GM21717 (cell line): ENCODE results near the gene DGCR8.
"Not testable (repeated sequence)": the region's sequence is repeated elsewhere in the genome, so short reads cannot be mapped to it uniquely, and the experiment has no call there.

Source experiments
- ATAC-seq: cut with Tn5 transposase; IDR thresholded peaks from one replicate; pipeline ENCODE4 v1.9.1; 2021; ENCODE audit warnings: mild to moderate bottlenecking, moderate library complexity; ENCODE audit not compliant: unreplicated experiment

The DGCR8 gene

DNA sequence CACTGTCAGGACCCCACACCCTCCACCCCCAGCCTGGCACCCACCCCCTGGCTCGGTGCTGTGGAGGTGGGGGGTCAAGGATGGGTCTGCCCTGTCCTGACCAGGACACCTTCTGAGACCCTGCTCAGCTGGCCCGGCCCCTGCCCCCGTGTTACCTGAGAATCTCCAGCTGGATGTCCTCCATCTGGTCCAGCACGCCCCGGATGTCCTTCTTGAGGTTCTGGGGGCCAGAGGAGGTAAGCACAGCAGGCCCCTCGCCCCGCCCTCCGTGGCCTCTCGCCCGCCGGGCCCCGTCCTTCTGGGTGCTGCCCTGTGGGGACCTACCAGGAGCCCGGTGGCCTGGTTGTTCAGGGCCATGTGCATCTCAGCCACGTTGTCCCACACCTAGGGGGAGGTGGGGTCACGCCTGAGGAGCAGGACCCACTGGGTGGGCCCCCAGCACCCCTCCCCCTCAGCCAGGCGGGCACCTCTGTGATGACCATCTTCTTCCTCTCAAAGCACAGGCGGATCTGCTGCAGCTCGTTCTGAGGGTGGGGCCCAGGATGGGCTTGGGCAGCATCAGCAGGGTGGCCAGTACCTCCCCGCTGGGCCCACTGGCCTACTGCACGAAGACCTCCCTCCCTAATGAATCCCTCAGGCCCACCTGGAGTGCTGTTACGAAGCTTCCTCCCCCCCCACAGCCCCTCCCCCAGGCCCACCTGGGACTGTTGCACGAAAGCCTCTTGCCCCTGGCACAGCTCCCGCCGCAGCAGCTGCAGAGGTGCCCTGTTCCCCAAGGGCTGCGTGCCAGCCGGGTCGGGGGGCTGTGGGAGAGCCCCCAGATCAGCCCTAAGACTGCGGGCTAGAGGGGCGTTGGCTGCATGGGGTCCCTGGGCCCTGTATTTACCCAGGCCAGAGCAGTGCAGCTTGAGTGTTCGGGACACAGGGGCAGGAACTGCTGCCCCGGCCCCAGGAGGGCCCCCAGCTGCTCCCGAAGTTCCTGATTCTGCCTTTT, 69.5 kb downstream of the DGCR8 start:
- no peak for ATAC-seq

DNA sequence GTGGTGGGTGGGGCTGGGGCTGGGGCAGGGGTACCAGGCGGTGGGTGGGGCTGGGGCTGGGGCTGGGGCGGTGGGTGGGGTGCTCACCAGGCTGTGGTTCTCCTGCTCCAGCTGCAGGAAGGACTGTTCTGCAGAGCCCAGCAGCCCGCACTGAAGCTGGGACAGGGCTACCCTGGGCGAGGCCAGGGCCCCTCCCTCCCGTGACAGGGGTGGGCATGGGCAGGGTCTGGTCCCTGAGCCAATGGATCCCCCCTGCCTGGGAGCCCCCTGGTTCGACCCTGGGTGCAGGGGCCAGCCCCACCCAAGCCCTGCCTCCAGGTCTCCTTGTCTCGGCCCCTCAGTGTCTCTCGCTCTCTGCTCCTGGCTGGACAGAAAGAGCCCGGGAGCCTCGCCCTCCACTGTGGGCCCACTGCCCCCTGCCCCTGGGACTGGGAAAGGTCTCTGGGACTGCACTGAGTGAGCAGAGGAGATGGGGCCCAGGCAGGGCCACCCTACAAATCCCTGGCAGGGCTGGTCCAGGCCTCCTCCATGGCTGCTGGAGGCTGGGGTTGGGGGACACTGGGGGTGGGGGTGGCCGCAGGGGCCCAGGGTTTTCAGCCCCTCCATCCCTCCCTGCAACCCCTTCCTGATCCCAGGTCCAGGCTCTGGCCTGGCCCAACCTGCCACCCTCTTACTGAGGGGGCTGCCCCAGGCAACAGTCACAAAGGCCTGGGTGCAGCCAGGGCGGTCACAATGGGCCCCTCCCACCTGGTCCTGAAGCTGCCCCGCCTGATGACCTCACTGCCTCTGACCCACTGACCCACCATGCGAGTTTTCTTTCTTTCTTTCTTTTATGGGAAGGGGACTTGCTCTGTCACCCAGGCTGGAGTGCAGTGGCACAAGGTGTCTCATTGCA, 70.6 kb downstream of the DGCR8 start, which contains the start of gene CCDC188:
Gene CCDC188, minus strand, starts transcription at position 675 of the 895 bp plus-strand sequence. Its CDS starts 69 bp downstream, at position 606.
- no peak for ATAC-seq

DNA sequence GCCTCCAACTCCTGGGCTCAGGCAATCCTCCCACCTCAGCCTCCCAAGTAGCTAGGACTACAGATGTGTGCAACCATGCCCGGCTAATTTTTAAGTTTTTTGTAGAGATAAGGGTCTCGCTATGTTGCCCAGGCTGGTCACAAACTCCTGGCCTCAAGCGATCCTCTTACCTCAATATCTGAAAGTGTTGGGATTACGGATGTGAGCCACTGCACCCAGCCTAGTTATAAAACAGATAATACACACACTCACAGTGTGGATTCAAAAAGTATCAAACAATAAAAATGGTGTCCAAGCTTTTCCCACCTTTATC, 71.2 kb downstream of the DGCR8 start:
- no peak for ATAC-seq

DNA sequence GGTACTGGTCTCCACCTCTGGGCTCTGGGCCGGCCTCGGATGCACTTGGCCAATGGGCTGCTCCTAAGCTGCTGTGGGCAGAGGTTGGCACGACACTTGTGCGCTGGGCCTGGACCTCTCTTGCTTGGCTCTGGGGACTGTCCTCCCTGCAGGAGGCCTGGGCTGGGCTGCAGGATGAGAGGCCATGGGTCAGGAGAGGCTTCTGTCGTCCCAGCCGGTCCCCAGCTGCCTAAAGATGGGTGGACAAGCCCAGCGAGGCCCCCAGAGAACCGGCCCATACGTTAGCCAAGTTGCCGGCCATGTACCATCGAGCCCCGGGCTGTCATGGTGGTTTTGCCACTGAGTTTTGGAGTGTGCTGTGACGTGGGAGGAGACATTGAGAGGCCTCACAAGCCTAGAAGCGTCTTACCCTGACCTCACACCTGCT, 72.4 kb downstream of the DGCR8 start:
- no peak for ATAC-seq

GRCh38 chr22:20153945-20154344, 73.9 kb downstream of the DGCR8 start:
- ATAC-seq, result no peak

- ATAC-seq, result no peak
Measured at GRCh38 chr22:20154602-20155187, 74.7 kb downstream of the DGCR8 start.

DNA sequence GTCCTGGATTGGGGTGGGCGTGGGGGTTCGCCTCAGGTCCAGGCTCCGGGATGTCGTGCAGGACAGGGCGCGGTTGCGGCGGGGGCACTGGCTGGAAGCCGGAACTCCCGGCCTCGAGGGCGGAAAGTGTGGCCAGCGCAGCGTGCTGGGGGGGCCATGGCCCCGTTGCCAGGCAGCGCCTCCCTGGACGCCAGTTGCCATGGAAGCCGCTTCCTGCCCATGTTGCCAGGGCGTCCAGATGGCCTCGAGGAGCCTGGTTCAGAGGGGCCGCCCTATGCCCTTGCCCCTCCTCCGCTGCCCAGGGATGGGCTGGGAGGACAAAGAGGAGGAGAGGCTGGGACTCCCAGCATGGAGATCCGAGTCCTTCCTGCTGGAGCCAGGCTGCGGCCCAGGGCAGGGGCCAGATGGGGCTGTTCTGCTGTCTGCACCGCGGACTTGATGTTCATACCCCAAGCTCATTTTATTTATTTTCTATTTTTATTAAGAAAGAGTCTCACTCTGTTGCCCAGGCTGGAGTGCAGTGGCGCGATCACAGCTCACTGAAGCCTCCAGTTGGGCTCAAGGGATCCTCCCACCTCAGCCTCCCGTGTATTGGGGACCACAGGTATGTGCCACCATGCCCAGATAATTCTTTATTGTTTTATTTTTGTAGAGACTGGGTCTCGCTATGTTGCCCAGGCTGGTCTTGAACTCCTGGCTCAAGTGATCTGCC, 75.4 kb downstream of the DGCR8 start:
- ATAC-seq, result no peak

GRCh38 chr22:20156042-20156389, 76.0 kb downstream of the DGCR8 start:
- no peak for ATAC-seq

GRCh38 chr22:20156611-20157429, 76.8 kb downstream of the DGCR8 start:
- no peak for ATAC-seq

DNA sequence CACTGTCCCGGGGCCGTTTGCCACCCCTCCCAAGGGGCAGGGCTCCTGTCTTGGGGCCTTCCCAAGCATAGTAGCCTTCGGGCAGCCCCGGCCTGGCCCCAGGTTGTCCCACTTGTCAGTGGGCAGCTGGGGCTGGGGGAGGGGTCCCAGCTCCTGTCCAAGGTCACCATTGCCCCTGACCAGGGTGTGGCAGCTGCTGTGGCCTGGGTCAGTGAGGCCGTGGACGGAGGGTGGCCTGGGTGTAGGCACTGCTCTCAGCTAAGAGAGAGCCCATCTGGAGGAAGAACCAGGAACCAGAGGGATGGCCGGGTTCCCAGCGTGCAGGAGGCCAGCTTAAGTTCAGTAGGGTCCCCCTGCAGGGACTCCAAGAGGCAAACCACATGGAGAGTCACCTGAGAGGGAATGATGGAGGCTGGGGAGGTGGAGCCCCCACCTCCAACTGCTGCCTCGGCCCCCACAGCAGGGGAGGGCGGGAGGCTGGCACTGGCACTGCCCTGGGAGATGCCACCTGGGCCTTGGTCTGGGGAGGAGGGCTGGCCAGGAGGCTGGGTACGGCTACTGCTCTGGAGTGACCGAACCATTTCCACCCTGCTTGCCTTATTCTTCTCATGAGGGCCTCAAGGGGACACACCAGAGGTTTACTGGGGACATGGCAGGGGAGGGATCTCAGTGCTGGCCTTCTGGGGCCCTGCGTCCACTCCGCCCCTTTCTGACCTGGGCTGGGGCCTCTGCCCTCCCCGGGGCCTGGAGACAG, 77.6 kb downstream of the DGCR8 start:
- ATAC-seq, result no peak

GRCh38 chr22:20158391-20159036, 78.5 kb downstream of the DGCR8 start:
- no peak for ATAC-seq

- ATAC-seq, result no peak
Measured at GRCh38 chr22:20159076-20159475, 79.0 kb downstream of the DGCR8 start.

GRCh38 chr22:20159531-20159930, 79.5 kb downstream of the DGCR8 start:
- ATAC-seq, result not testable (repeated sequence)

DNA sequence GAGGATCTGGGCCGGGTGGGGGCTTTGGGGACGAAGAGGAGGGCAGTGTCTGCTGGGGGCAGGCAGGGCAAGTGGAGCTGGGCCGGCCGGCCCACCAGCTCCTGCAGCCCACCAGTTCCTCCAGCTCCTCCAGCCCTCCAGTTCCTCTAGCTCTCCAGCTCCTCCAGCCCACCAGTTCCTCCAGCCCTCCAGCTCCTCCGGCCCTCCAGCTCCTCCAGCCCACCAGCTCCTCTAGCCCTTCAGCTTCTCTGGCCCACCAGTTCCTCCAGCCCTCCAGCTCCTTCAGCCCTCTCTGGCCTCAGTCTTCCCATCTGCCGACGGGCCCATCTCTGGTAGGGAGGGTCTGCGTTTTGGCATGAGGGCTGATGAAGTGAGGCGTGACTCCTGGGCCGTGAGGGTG, 80.0 kb downstream of the DGCR8 start:
- no peak for ATAC-seq
